HG03066 (cell line): ENCODE data around the gene SLC44A5.
"Not testable (repeated sequence)": the region's sequence is repeated elsewhere in the genome, so short reads cannot be mapped to it uniquely, and the experiment has no call there.

Experiments
- ATAC-seq: cut with Tn5 transposase; IDR thresholded peaks from one replicate; pipeline ENCODE4 v1.9.1; 2021; ENCODE audit warnings: low read depth; ENCODE audit not compliant: unreplicated experiment

Gene SLC44A5

DNA sequence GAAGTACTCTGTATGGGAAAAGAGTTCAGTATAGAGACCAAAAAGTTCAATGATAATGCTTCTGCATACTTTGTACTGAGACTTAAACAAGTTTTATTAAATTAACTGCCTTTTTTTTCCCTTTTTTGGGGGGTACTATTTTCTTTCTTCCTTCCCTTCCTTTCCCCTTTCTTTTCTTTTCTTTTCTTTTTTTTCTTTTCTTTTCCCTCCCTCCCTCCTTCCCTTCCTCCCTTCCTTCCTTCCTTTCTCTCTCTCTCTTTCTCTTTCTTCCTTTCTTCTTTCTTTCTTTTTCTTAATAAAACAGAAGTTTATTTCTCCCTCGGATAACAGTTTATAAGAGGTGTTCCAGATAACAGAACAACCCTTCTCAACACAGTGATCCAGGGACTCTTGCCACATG lies 399.3 kb downstream of the SLC44A5 start:
- ATAC-seq: no peak

DNA sequence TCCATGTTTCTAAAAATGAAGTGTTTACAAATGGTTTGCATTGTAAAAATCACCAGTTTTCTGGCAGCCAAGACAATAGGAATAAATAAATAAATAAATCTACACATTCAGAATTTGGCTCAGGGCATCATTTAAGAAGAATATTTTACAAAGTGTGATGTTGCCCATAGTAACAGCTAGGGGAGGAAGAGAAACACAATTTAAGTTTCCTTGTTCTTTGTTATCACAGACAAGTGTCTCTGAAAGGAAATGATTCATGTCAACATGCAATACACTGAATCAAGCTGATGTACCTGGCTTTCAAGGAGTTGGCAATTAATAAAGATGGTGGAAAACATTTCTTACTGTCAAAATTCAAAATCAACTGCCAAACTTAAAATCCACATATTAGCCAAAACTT lies 402.1 kb downstream of the SLC44A5 start:
- ATAC-seq: no peak

DNA sequence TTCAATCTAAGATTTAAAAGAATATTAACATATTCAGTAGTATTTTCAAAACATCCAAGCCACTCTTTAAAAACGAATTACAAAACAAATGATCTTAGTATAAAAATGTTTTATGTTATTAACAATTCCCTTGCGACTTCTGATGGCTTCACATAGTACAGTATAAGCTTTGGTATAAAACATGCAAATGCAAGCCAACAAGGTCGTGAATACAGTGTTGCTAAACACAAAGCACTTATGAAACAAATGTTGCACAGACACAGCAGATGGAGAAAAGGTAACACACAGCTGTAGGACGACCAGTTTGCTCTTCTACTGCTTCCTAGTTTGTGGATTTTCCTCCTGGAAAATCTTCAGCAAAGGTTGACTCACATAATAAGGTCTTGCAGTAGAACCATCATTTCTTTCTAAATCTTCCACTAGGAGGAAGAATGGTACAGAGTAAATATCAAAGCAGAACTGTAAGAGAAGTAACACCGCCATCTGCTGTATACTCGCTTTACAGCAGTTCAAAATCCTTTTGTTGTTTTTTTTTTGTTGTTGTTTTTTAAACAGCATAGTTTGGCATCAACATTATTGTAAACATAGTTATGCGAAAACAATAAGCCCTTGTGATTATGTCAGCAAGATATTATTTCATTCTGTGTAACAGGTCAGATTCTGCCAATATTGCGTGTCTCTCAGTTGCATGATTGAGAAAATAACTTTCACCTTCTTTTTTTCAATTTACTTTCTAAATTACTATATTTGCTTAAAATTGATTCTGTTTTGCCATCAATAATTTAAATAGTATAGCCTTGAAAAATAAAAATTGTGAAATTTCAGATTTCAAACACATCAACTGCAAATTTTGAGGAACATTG lies 407.3 kb downstream of the SLC44A5 start:
- ATAC-seq: no peak

DNA sequence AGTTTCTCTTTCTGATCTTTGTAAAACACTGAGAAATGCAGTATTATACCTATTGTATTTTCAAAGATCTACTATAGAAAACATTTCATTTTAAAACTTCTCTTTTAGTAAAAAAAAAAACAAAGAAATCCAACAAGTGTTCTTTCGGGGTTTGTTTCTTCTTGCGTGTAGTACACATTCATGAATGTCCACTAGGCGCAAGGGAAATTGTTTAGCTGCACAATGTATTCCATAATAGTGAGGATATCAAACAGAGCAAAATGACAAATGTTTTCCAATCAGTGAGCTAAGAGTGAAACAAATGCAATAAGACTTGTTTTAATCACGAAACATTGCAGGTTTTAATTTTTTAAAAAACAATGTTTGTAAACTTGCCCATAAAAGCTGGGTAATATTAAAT lies 408.2 kb downstream of the SLC44A5 start:
- ATAC-seq: no peak

DNA sequence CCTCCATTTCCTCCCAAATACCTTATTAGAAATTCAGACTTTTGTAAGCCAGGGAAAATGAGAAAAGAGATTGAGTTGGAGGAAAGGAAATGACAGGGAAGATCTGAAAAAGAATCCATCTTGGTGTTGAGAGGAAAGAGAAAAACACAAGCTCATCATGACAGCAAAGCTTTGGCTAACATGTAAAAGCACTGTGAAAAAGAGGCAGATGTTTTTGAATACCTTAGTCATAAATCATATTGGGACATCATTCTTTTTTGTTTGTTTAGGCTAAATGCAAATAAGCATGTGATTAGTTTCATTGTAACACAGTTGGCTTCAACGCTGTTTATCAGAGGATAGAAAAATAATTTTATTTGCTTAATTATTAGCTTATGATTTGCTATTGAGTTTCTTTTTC lies 412.2 kb downstream of the SLC44A5 start:
- no peak for ATAC-seq

DNA sequence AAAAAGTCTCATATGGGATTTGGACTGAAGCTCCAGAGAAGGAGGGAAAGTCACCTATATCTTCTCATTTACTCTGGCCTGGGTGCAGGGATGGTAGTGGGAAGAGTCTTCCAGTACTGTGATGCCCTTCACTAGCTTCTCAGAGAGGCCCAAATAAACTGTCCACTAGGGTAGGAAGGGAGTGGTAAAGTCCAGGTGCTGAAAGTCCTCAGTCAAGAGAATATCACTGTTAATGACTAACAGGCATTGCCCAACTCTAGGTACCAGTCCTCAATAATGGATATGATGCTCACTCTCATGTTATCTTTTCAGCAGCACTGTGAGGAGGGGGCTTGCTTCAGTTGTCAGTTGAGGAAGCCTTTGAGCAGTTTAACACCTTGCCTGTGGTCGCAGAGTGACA lies 412.8 kb downstream of the SLC44A5 start:
- ATAC-seq: no peak

DNA sequence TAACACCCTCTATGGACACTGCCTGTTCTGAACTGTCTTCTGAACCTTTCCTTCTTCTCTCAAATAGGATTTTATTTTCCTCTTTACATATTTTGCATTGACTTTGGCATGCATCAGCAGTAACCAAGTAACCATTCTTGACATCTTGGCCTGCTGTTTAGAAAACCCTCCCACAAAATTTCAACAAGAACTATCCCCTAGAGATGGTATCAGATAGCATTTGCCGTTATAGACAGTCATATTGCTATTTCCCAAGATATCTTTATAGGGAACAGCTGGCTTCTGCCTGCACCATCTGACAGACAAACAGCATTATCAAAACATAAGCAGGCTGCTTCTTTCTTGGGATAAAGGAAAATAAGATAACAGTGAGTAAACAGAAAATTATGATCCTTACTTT lies 422.0 kb downstream of the SLC44A5 start:
- ATAC-seq: no peak

DNA sequence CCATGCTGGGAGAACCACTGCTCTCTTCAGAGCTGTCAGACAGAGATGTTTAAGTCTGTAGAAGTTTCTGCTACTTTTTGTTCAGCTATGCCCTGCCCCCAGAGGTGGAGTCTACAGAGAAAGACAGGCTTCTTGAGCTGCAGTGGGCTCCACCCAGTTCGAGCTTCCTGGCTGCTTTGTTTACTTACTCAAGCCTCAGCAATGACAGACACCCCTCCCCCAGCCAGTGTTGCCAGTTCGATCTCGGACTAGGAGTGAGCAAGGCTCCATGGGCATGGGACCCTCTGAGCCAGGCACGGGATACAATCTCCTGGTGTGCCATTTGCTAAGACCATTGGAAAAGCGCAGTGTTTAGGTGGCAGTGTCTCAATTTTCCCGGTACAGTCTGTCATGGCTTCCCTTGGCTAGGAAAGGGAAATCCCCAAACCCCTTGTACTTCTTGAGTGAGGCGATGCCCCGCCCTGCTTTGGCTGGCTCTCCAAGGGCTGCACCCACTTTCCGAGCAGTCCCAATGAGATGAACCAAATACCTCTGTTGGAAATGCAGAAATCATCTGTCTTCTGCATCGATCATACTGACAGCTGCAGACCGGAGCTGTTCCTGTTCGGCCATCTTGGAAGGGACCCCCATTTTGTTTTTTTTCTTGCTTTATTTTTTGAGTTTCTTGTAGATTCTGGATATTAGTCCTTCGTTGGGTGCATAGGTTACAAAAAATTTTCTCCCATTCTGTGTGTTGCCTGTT lies 429.5 kb downstream of the SLC44A5 start:
- ATAC-seq: not testable (repeated sequence)

DNA sequence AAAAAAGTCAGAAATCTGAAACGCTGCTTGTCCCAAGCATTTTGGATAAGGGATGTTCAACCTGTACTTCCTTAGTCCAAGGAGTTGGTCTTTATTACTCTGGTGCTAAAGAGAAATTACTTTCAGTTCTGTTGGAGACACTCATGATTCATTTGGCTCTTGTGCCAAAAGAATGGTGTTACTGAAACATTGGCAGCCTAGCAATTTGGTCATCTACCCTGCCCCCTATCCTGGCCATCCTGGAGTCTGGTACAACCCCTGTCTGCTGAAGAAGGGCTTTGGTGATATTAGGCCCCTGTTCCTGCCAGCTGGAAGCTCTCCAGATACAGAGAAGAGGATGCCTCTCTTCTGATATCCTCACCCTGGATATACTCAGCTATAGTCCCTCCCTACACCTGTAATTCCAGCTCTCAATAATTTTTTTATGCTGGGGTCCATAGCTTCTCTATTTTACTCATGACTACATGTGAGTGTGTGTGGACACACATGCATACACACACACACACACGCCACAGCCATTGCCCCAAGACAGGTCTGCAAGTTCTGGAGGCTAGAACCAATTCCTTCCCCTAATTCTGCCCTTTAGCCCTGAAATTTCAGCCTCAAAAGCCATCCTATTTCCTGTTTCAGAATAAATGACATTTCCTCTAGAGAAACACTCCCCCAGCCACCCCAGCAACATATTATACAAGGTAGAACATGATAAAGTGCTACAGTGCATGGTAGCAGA lies 436.7 kb downstream of the SLC44A5 start:
- ATAC-seq: no peak

DNA sequence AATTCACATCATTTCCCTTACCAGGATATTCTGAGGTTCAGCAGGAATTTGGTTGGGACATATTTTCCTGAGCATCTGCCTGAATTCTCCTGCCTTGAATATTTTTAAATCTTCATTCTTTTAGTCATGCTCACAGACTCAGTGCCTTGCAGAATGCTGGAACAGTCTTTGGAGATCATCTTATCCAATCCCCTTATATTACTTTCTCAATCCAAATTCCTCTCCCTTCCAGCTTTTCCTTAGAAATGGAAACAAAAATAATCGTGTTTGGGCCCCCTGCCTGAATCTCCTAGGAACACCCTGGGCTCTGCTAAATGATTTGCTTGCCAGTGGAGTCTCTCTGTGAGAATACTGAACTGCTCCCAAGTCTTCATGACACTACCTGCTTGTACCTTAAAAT lies 438.4 kb downstream of the SLC44A5 start:
- ATAC-seq: no peak

DNA sequence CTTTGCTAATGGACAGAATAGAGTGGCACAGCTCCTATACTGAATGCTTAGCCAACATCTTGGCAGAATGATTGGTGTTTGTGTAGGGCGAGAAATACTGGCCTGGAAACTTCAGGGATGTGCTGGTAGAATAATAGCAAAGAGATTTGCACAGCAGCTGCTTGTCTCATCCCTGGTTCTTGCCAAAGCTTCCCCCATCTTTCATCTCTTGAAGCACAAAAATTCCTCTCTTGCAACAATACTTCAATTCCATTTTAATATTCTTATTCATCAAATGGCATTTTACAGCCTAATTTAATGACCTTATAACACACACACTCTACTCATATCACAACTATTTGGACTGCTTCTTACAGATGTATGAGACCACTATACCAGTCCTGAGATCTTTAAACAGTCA lies 439.0 kb downstream of the SLC44A5 start:
- no peak for ATAC-seq

DNA sequence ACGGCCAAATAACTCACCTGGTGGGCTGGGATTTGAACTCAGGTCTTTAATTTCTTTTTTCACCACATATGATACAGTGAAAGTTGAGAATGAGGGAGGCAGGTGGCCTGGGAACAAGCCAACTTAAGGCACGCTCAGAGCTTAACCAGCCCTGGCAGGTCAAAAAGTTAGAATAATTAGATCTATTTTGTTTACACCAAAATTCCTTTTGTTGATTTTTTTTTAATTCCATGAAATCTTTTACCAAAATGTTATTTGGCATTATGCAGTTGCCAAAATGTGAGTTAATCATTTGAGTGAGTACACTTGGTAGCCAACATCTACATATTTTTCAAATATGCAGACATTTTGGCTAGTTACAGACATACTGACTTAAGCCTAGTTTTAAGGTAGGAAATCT lies 439.9 kb downstream of the SLC44A5 start:
- ATAC-seq: no peak

DNA sequence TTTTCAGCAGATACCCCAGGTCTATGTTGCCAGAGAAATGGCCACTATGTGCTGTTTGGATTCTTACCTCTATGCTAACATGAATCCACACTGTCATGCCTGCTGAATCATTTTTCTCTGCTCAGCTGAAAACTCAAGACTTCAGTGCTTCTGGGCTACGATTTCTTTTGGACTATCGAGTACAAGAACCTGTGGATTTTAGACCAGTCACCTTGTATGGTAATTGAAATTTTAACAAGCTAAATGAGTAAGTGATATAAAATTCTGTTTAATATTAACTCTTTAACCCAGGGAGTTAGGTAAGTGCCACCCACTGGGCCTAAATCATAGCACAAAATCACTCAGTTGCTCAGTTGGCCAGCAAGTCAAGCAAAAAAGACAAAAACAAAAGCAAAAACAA lies 440.9 kb downstream of the SLC44A5 start:
- no peak for ATAC-seq

DNA sequence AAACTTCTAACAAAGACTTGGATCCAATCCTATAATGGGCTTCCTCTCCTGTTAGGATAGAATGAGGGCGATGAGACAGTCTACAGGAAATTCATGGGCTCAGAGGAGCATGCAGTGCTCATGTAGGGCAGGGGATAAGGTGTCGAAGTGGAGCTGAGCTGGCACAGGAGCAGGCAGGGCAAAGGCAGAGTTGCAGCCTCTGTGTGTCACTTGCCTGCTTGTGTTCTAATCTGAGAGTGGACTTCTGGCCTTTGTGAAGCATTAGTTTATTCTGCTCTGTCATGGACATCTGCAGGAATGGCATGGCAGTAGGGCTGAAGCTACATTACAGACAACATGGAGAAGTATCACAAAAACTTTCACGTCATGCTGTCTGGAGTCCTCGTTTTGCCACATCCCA lies 444.1 kb downstream of the SLC44A5 start:
- ATAC-seq: no peak

DNA sequence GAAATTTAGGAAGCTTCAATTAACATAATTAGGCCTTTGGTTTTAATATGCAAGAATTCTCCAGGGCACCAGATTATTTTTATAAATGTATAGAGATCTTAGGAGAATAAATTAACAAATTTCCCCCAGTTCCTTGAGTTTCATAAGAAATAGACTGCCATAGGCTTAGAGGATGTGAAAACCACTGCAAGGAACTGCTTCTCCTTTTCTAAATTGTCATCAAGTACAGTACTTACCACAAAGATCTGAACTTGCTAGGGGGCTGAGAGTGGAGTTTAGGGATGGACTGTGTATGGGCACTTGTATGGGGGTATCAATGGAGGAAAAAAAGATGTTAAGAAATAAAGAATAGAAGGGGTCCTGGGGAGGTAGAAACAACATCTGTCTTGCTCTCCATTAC lies 445.6 kb downstream of the SLC44A5 start:
- no peak for ATAC-seq

DNA sequence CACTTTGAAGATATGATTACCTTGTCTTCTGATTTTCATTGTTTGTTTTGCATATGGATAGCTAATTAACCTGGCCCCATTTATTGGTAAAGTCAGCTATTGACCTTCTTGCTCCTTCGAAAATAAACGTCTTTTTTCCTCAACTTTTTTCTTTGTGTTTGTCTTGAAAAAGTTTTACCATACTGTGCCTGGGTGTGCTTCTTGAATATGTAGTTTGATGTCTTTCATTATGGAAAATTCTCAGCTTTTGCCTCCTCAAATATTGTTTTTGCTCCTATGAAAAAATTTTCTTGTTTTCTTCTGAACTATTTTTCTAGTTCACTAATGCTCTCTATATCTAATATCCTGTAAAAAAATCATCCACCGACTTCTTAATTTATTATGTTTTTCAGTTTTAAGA lies 451.8 kb downstream of the SLC44A5 start:
- ATAC-seq: no peak
